K562 (cell line): ENCODE data around the gene LMX1B. TPM values are rescaled to one million over a fixed set of nuclear protein-coding genes. Genes with fewer than 3 reads are reported as not detected.

Experiments
- ADNP ChIP-seq: fragments of 200-800 bp; sonication (Bioruptor generic); IDR thresholded peaks from 2 replicates; pipeline ENCODE4 v1.6.1; 2016; ENCODE audit warnings: missing genetic modification characterization, missing compliant biosample characterization
- ARNT ChIP-seq, 2 experiments: fragments of 450-650 bp; IDR thresholded peaks; 2 replicates each; pipeline ENCODE4 v1.6.1; 2016; ENCODE audit warnings: mild to moderate bottlenecking in 1 of 2
- ATF1 ChIP-seq, 2 experiments: fragments of 450-650 bp in 1 of 2; IDR thresholded peaks; 2 replicates each; pipeline ENCODE4 v1.6.1; 2016; ENCODE audit warnings: missing compliant biosample characterization in 1 of 2, missing genetic modification characterization in 1 of 2
- BRD9 ChIP-seq: fragments of 450-650 bp; IDR thresholded peaks from 2 replicates; pipeline ENCODE4 v1.6.1; 2018; ENCODE audit warnings: low read depth; ENCODE audit not compliant: partially characterized antibody
- E2F3 ChIP-seq: fragments of 250-450 bp; sonication (Bioruptor Pico); IDR thresholded peaks from 2 replicates; pipeline ENCODE4 v1.4.0; 2020; ENCODE audit warnings: mild to moderate bottlenecking
- TBP ChIP-seq: optimal IDR thresholded peaks from 2 replicates; pipeline ENCODE3; 2011; ENCODE audit warnings: low read depth, low read length, improper control_type of control experiment
- TSC22D4 ChIP-seq: fragments of 450-650 bp; IDR thresholded peaks from 2 replicates; pipeline ENCODE4 v1.6.1; 2016; ENCODE audit warnings: missing genetic modification characterization, missing biosample characterization, control low read depth
- ZNF41 ChIP-seq: fragments of 250-450 bp; sonication (Bioruptor Pico); conservative IDR thresholded peaks from 2 replicates; pipeline ENCODE4 v1.4.0; 2020; ENCODE audit warnings: mild to moderate bottlenecking
- ZNF830 ChIP-seq: fragments of 250-450 bp; sonication (Bioruptor Pico); IDR thresholded peaks from 2 replicates; pipeline ENCODE4 v1.5.0; 2021; ENCODE audit warnings: mild to moderate bottlenecking
- polyA plus RNA-seq, 8 experiments: library from polyadenylated mRNA; depleted of rRNA in 4 of 8; stranded (reverse) in 5 of 8; unstranded in 3 of 8; fragments of >200 nt; fragmentation: Nextera tagmentation in 2 of 8; fragmentation: Illumina TruSeq in 1 of 8; extraction: Ambion mirVana in 2 of 8; extraction: Trizol in 1 of 8; gene quantifications; 2 replicates each; pipeline versions ENCODE4 v1.2.1 to v1.2.3, GENCODE V29; 2011 to 2014; ENCODE audit warnings: inconsistent platforms in 1 of 8, missing spikeins in 1 of 8
- total RNA-seq, 7 experiments: library from RNA; depleted of rRNA in 6 of 7; stranded (reverse); fragments of >200 nt in 6 of 7; fragmentation: Illumina TruSeq in 2 of 7; extraction: Trizol in 2 of 7; gene quantifications; 2 replicates each; pipeline versions ENCODE4 v1.2.1 to v1.2.3, GENCODE V29; 2011 to 2021; ENCODE audit warnings: low replicate concordance in 1 of 7
- TF ChIP-seq, protein P1 (sequence below): sonication (generic); formaldehyde crosslinking; IDR thresholded peaks from 2 replicates; pipeline ENCODE4 v1.4.0; 2020; ENCODE audit warnings: mild to moderate bottlenecking, missing genetic modification reagents
- TF ChIP-seq, protein P2 (sequence below): sonication (generic); formaldehyde crosslinking; IDR thresholded peaks from 2 replicates; pipeline ENCODE4 v1.8.1; 2023; ENCODE audit warnings: mild to moderate bottlenecking, missing genetic modification reagents
- TF ChIP-seq, protein P3 (sequence below): sonication (generic); IDR thresholded peaks from 2 replicates; pipeline ENCODE4 v1.6.1; 2016

The LMX1B gene
- total and polyA plus RNA-seq, 9 of the 15 experiments (the other 6 are each of a cell fraction or from before 2014, with no cell fraction given): not detected

DNA sequence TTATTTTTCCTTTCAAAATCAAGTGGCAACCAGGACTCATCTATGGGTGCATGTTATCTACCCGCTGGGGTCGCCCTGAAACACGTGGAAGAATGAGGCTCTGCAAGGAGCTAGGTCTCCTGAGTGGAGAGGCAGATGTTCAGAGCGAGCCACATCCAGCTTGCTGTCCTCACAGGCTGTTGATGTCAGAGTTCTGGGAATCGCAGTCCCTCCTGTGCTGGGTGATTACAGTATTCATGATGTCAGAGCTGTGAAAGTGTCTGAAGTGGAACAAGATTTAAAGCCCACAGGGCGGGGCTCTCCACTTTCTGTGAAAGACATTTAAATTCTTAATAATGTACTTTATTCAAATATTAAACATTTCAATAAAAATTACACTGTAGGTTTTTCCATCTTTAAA, 24.4 kb upstream of the LMX1B start (continued):
- TF ChIP-seq, protein P1, sequence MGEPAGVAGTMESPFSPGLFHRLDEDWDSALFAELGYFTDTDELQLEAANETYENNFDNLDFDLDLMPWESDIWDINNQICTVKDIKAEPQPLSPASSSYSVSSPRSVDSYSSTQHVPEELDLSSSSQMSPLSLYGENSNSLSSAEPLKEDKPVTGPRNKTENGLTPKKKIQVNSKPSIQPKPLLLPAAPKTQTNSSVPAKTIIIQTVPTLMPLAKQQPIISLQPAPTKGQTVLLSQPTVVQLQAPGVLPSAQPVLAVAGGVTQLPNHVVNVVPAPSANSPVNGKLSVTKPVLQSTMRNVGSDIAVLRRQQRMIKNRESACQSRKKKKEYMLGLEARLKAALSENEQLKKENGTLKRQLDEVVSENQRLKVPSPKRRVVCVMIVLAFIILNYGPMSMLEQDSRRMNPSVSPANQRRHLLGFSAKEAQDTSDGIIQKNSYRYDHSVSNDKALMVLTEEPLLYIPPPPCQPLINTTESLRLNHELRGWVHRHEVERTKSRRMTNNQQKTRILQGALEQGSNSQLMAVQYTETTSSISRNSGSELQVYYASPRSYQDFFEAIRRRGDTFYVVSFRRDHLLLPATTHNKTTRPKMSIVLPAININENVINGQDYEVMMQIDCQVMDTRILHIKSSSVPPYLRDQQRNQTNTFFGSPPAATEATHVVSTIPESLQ (CRISPR knock-in tag): no peak
- TF ChIP-seq ARNT (IDR thresholded peaks at IDR 0.05): no peak
- TF ChIP-seq ZNF830 (CRISPR knock-in tag): no peak
- no peak for TF ChIP-seq ADNP (tag)
- no peak for TF ChIP-seq TBP
- no peak for TF ChIP-seq ATF1 (CRISPR knock-in tag; IDR thresholded peaks at IDR 0.05)
- TF ChIP-seq ATF1 (tag; IDR thresholded peaks at IDR 0.05): peak; percentile 39; the same call in 1 of the 2 replicates
- no peak for TF ChIP-seq ZNF41
- no peak for TF ChIP-seq E2F3 (CRISPR knock-in tag)
- no peak for TF ChIP-seq BRD9
- TF ChIP-seq, protein P2, sequence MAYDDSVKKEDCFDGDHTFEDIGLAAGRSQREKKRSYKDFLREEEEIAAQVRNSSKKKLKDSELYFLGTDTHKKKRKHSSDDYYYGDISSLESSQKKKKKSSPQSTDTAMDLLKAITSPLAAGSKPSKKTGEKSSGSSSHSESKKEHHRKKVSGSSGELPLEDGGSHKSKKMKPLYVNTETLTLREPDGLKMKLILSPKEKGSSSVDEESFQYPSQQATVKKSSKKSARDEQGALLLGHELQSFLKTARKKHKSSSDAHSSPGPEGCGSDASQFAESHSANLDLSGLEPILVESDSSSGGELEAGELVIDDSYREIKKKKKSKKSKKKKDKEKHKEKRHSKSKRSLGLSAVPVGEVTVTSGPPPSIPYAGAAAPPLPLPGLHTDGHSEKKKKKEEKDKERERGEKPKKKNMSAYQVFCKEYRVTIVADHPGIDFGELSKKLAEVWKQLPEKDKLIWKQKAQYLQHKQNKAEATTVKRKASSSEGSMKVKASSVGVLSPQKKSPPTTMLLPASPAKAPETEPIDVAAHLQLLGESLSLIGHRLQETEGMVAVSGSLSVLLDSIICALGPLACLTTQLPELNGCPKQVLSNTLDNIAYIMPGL (CRISPR knock-in tag): no peak
- no peak for TF ChIP-seq TSC22D4 (tag)
- TF ChIP-seq, protein P3, sequence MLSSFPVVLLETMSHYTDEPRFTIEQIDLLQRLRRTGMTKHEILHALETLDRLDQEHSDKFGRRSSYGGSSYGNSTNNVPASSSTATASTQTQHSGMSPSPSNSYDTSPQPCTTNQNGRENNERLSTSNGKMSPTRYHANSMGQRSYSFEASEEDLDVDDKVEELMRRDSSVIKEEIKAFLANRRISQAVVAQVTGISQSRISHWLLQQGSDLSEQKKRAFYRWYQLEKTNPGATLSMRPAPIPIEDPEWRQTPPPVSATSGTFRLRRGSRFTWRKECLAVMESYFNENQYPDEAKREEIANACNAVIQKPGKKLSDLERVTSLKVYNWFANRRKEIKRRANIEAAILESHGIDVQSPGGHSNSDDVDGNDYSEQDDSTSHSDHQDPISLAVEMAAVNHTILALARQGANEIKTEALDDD: no peak
